AG10803 (cell line): ENCODE results near the gene TAOK2.

Experiments used
- DNase-seq: peaks from one replicate; pipeline ENCODE4 v3.0.0; 2010; ENCODE audit warnings: low read depth
- H3K4me3 ChIP-seq: 2 replicates; pipeline ENCODE4 v1.5.1; 2011; ENCODE audit warnings: mild to moderate bottlenecking, low read length, control low read depth
- CTCF ChIP-seq: conservative IDR thresholded peaks from 2 replicates; pipeline ENCODE4 v1.5.1; 2011; ENCODE audit warnings: mild to moderate bottlenecking, low read length, control low read depth, inconsistent platforms

Gene TAOK2

DNA sequence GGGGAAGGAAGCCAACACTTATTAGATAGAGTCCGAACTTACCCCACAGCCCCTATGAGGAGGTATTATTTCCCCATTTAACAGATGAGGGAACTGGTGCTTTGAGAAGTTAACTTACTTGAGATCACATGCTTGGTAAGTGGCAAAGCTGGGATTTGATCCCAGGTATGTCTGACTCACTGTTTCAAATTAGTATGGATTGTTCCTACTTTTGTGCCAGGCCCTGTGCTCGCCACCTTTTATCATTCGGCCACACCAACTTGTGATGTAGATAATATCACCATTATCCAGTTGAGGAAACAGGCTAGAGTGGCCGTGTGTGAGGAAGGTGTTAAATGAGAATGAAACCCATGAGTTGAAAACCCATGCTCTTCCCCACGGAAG, 11.1 kb downstream of the TAOK2 start:
- no peak for DNase-seq
- TF ChIP-seq CTCF = no peak
- H3K4me3 ChIP-seq = no peak overlapping the region

DNA sequence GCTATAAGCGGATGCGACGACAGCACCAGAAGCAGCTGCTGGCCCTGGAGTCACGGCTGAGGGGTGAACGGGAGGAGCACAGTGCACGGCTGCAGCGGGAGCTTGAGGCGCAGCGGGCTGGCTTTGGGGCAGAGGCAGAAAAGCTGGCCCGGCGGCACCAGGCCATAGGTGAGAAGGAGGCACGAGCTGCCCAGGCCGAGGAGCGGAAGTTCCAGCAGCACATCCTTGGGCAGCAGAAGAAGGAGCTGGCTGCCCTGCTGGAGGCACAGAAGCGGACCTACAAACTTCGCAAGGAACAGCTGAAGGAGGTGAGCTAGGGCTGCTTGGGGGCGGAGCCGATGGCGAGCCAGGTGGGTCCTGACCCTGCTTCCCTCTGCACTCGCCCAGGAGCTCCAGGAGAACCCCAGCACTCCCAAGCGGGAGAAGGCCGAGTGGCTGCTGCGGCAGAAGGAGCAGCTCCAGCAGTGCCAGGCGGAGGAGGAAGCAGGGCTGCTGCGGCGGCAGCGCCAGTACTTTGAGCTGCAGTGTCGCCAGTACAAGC, 11.7 kb downstream of the TAOK2 start:
- no peak overlapping the region for H3K4me3 ChIP-seq
- no peak for TF ChIP-seq CTCF
- no peak for DNase-seq

DNA sequence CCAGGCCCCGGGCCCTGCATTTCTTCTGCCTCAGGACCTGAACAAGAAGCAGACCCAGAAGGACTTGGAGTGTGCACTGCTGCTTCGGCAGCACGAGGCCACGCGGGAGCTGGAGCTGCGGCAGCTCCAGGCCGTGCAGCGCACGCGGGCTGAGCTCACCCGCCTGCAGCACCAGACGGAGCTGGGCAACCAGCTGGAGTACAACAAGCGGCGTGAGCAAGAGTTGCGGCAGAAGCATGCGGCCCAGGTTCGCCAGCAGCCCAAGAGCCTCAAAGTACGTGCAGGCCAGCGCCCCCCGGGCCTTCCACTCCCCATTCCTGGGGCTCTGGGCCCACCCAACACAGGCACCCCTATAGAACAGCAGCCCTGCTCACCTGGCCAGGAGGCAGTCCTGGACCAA, 12.6 kb downstream of the TAOK2 start:
- no peak for DNase-seq
- TF ChIP-seq CTCF = no peak
- no peak overlapping the region for H3K4me3 ChIP-seq

DNA sequence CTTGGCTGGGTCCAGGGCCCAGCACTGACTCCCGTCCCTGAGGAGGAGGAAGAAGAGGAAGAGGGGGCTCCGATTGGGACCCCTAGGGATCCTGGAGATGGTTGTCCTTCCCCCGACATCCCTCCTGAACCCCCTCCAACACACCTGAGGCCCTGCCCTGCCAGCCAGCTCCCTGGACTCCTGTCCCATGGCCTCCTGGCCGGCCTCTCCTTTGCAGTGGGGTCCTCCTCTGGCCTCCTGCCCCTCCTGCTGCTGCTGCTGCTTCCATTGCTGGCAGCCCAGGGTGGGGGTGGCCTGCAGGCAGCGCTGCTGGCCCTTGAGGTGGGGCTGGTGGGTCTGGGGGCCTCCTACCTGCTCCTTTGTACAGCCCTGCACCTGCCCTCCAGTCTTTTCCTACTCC, 13.3 kb downstream of the TAOK2 start:
- TF ChIP-seq CTCF = no peak
- H3K4me3 ChIP-seq = no peak overlapping the region
- DNase-seq = no peak

DNA sequence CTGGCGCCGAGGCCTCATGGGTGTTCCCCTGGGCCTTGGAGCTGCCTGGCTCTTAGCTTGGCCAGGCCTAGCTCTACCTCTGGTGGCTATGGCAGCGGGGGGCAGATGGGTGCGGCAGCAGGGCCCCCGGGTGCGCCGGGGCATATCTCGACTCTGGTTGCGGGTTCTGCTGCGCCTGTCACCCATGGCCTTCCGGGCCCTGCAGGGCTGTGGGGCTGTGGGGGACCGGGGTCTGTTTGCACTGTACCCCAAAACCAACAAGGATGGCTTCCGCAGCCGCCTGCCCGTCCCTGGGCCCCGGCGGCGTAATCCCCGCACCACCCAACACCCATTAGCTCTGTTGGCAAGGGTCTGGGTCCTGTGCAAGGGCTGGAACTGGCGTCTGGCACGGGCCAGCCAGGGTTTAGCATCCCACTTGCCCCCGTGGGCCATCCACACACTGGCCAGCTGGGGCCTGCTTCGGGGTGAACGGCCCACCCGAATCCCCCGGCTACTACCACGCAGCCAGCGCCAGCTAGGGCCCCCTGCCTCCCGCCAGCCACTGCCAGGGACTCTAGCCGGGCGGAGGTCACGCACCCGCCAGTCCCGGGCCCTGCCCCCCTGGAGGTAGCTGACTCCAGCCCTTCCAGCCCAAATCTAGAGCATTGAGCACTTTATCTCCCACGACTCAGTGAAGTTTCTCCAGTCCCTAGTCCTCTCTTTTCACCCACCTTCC, 13.9 kb downstream of the TAOK2 start:
- TF ChIP-seq CTCF = no peak
- H3K4me3 ChIP-seq = no peak overlapping the region
- DNase-seq = no peak

DNA sequence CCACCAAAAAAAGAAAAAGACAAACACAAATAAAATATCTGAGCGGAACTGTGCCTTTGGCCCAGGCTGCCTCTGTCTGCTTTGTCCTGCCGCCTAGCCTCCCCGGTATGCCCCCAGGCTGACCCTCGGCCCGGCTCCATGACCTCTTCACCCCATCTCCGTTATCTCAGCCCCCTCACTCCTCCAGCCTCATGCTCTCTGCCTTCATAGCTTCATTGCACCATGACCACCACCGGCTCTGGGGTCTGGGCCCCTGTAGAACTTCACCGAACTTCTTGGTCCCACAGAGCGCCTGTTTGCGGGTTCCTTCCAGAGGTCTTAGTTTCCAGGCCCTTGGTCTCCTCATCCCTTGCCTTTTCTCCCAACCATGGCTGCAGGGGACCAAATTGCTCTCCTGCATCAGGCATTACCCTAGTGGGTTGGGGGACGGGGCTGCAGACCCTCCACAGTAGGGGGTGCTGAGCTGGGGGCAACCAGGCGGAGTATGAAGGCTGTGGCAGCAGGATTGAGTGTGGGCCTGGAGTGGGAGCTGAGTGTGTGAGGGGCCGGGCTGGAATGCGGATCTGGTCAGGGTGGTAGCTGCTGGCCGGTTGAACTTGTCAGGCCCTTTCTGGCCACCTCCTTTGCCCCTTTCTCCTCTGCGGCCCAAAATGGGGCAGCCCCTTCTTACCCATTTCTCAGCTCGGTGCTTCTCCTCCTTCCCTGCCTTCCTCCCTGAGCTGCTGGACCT, 14.8 kb downstream of the TAOK2 start:
- no peak overlapping the region for H3K4me3 ChIP-seq
- no peak for TF ChIP-seq CTCF
- DNase-seq = no peak
